HepG2 (cell line): ENCODE measurements around the gene ERP27. TPM values are rescaled to one million over a fixed set of nuclear protein-coding genes. Genes with fewer than 3 reads are reported as not detected.

Experiments
- ATAC-seq: fragments of 200-7000 bp; cut with Tn5 transposase; 3 replicates; pipeline ENCODE4 v1.9.1; 2020; ENCODE audit warnings: mild to moderate bottlenecking, moderate library complexity
- BruUV-seq: library from RNA; stranded (reverse); fragments of 400-500 nt; replicated peaks from 2 replicates; lab custom pipeline; 2021; lab: Mats Ljungman, UMichigan
- CTCF ChIA-PET: fragments of 300-600 bp; formaldehyde crosslinking; extraction: SDS; loops from one replicate; lab custom pipeline; 2021; ENCODE audit warnings: low total read pairs, inconsistent platforms, low intra/inter-chr PET ratio; lab: Yijun Ruan, JAX
- POLR2A ChIA-PET: fragments of 350-600 bp; sonication (Branson Sonifier 250); formaldehyde crosslinking; loops from one replicate; lab custom pipeline; 2020; ENCODE audit warnings: antibody characterized with exemption, inconsistent platforms; lab: Yijun Ruan, JAX
- DNase-seq: peaks from one replicate; pipeline ENCODE4 v3.0.0-alpha.2; 2015; ENCODE audit warnings: low spot score
- FAIRE-seq: peaks from 3 replicates; lab custom pipeline; 2011; peaks lifted over from hg19 to GRCh38; lab: Jason Lieb, UNC
- H2AFZ ChIP-seq: one replicate; pipeline ENCODE4 v1.6.1; 2011; ENCODE audit warnings: low read length, inconsistent platforms
- H3K27ac ChIP-seq: fragments of 300-600 bp; 3 replicates; pipeline ENCODE4 v1.8.0; 2011; ENCODE audit warnings: mixed run types, mild to moderate bottlenecking, mixed read lengths, low read length, inconsistent platforms; ENCODE audit not compliant: insufficient read depth; ENCODE audit errors: extremely low read length
- H3K27me3 ChIP-seq, 2 experiments: fragments of 200-600 bp in 1 of 2; 2 replicates in 1 of 2; 3 replicates in 1 of 2; pipeline versions ENCODE4 v1.6.0 to v1.8.0; 2011; ENCODE audit warnings: low read length in 2 of 2, mild to moderate bottlenecking in 2 of 2, moderate library complexity in 2 of 2, inconsistent platforms in 1 of 2; ENCODE audit not compliant: insufficient read depth in 2 of 2, control insufficient read depth in 1 of 2
- H3K36me3 ChIP-seq, 2 experiments: fragments of 200-600 bp in 1 of 2; replicated peaks in 1 of 2; 2 replicates in 1 of 2; 3 replicates in 1 of 2; pipeline versions ENCODE4 v1.5.1 to v1.8.0; 2011; ENCODE audit warnings: low read length in 2 of 2, inconsistent platforms in 1 of 2; ENCODE audit not compliant: insufficient read depth in 2 of 2, control insufficient read depth in 1 of 2
- H3K4me1 ChIP-seq: 2 replicates; pipeline ENCODE4 v1.5.1; 2012; ENCODE audit warnings: low read length, inconsistent platforms; ENCODE audit not compliant: insufficient read depth
- H3K4me2 ChIP-seq: 2 replicates; pipeline ENCODE4 v1.6.0; 2011; ENCODE audit warnings: low read depth, low read length, inconsistent platforms
- H3K4me3 ChIP-seq, 3 experiments: fragments of 200-600 bp in 1 of 3; sonication (generic), shearing (Covaris generic) in 1 of 3; replicated peaks in 1 of 3; 2 replicates each; pipeline ENCODE4 v1.5.1; 2011 to 2016; ENCODE audit warnings: low read length in 3 of 3, inconsistent platforms in 2 of 3, low read depth in 2 of 3, mild to moderate bottlenecking in 2 of 3, control low read depth in 1 of 3, mixed read lengths in 1 of 3; ENCODE audit not compliant: insufficient read depth in 1 of 3
- H3K79me2 ChIP-seq: one replicate; pipeline ENCODE4 v1.6.1; 2011; ENCODE audit warnings: low read length, inconsistent platforms; ENCODE audit not compliant: insufficient read depth
- H3K9ac ChIP-seq: 2 replicates; pipeline ENCODE4 v1.6.0; 2011; ENCODE audit warnings: mild to moderate bottlenecking, low read depth, low read length, inconsistent platforms; ENCODE audit not compliant: insufficient read depth
- H3K9me3 ChIP-seq: 2 replicates; pipeline ENCODE4 v1.5.1; 2012; ENCODE audit warnings: mild to moderate bottlenecking, low read length
- H4K20me1 ChIP-seq: 2 replicates; pipeline ENCODE4 v1.6.0; 2011; ENCODE audit warnings: inconsistent platforms, mild to moderate bottlenecking, low read length, moderate library complexity; ENCODE audit not compliant: insufficient read depth
- ATAD3A ChIP-seq: sonication (generic); formaldehyde crosslinking; IDR thresholded peaks from 2 replicates; pipeline ENCODE4 v1.4.0; 2020; ENCODE audit warnings: missing genetic modification reagents
- HMG20A ChIP-seq: IDR thresholded peaks from 2 replicates; pipeline ENCODE4 v1.6.1; 2016; ENCODE audit warnings: borderline replicate concordance
- HOXD1 ChIP-seq: sonication (generic); formaldehyde crosslinking; IDR thresholded peaks from 2 replicates; pipeline ENCODE4 v1.5.0; 2020; ENCODE audit warnings: missing genetic modification reagents
- ISL2 ChIP-seq: sonication (generic); formaldehyde crosslinking; IDR thresholded peaks from 2 replicates; pipeline ENCODE4 v1.5.0; 2020; ENCODE audit warnings: missing genetic modification reagents
- SCMH1 ChIP-seq: sonication (generic); formaldehyde crosslinking; IDR thresholded peaks from 2 replicates; pipeline ENCODE4 v1.9.0; 2021; ENCODE audit warnings: missing genetic modification reagents, mild to moderate bottlenecking, borderline replicate concordance
- SKI ChIP-seq: fragments of 450-650 bp; IDR thresholded peaks from one replicate; pipeline ENCODE4 v1.6.1; 2018; ENCODE audit warnings: mild to moderate bottlenecking; ENCODE audit not compliant: partially characterized antibody
- TBP ChIP-seq: sonication (generic); formaldehyde crosslinking; IDR thresholded peaks from 2 replicates; pipeline ENCODE4 v1.5.0; 2020; ENCODE audit warnings: missing genetic modification reagents
- YY1 ChIP-seq: IDR thresholded peaks from 2 replicates; pipeline ENCODE4 v1.6.1; 2011; ENCODE audit warnings: low read length, low read depth, moderate library complexity, mild to moderate bottlenecking; ENCODE audit not compliant: insufficient read depth, insufficient replicate concordance
- ZIK1 ChIP-seq: sonication (generic); formaldehyde crosslinking; IDR thresholded peaks from 2 replicates; pipeline ENCODE4 v1.5.0; 2020; ENCODE audit warnings: mild to moderate bottlenecking, low read depth, missing genetic modification reagents, borderline replicate concordance
- ZNF10 ChIP-seq: sonication (generic); formaldehyde crosslinking; IDR thresholded peaks from 2 replicates; pipeline ENCODE4 v1.4.0; 2020; ENCODE audit warnings: mild to moderate bottlenecking, low read depth, missing genetic modification reagents, borderline replicate concordance
- ZNF75D ChIP-seq: sonication (generic); formaldehyde crosslinking; IDR thresholded peaks from 2 replicates; pipeline ENCODE4 v1.8.1; 2023; ENCODE audit warnings: missing genetic modification reagents, mild to moderate bottlenecking, borderline replicate concordance
- ZNF788 ChIP-seq: sonication (generic); formaldehyde crosslinking; IDR thresholded peaks from 2 replicates; pipeline ENCODE4 v1.5.0; 2020; ENCODE audit warnings: mild to moderate bottlenecking, missing genetic modification reagents, borderline replicate concordance
- WGBS: methylation state at CpG from one replicate; pipeline ENCODE4 v1.1.6; 2017; ENCODE audit warnings: low lambda C conversion rate; 5-methylcytosine and 5-hydroxymethylcytosine counted together
- in situ Hi-C: cut with HindIII; loops from 2 replicates; pipeline ENCODE4 v1.10.0; 2017; ENCODE audit warnings: low pct_unique_long_range_greater_than_20kb; ENCODE audit not compliant: extremely low pct_ligation_motif_present
- intact Hi-C: fragments of 100-400 bp; cut with micrococcal nuclease; formaldehyde crosslinking; loops from one replicate; pipeline ENCODE4 v1.10.0; 2022; ENCODE audit not compliant: unreplicated experiment
- polyA plus RNA-seq, 8 experiments: library from polyadenylated mRNA; depleted of rRNA in 3 of 8; stranded (reverse) in 7 of 8; unstranded in 1 of 8; fragments of >200 nt; fragmentation: Illumina TruSeq in 4 of 8; extraction: Trizol in 4 of 8; gene quantifications; 2 replicates each; pipeline versions ENCODE4 v1.2.1 to v1.2.3, GENCODE V29; 2011 to 2016; ENCODE audit warnings: low read depth in 4 of 8, missing spikeins in 1 of 8, mixed read lengths in 1 of 8; ENCODE audit not compliant: insufficient read depth in 1 of 8
- total RNA-seq, 5 experiments: library from RNA; depleted of rRNA; stranded (reverse); fragments of >200 nt; fragmentation: Illumina TruSeq; extraction: Trizol; gene quantifications; 2 replicates each; pipeline ENCODE4 v1.2.3, GENCODE V29; 2016; ENCODE audit warnings: low read depth in 1 of 5
- TF ChIP-seq, protein P1 (sequence below): sonication (generic); formaldehyde crosslinking; IDR thresholded peaks from 2 replicates; pipeline ENCODE4 v1.9.0; 2021; ENCODE audit warnings: missing genetic modification reagents, mild to moderate bottlenecking, borderline replicate concordance
- TF ChIP-seq, protein P2 (sequence below): sonication (generic); formaldehyde crosslinking; IDR thresholded peaks from 2 replicates; pipeline ENCODE4 v1.4.0; 2020; ENCODE audit warnings: mild to moderate bottlenecking, missing genetic modification reagents

Gene ERP27
- total and polyA plus RNA-seq, 2 of the 13 experiments (the other 11 are each of a cell fraction or from before 2014, with no cell fraction given), result 1.8 to 6.6 TPM

DNA sequence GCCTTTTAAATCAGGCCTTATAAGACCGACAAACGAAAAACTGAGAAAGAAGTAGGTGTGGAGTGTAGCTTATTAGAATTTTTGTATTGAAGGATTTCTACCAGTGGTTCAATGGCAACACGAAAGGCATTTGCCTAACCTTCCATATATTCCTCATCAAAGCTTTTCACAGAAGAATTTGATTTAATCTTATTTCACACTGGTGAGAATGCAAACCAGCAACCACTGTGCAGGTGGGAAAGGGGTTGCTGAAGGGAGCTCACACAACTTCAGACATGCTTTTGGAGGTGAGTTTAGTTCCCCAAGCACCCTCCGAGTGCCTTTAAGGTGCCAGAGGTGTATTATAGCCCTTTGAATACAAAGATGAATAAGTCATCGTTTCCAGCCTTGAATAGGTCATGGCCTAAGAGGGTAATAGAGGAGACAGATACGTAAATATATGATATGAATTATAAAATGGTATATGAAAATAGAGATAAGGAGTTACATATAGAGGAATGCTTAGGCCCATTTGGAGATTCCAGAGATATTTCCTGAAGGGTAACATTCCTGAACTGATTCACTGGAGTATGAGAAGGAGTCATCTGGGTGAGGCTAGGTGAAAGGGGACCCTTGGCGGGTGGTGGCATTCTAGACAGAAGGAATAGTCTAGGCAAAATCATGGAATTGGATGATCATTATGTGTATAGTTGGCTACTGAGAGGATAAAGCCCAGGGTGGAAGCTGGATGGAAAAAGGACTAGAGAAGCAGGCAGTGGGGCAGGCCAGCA lies 6.4 kb downstream of the ERP27 start:
- in situ Hi-C loops, result no loop called here
- H3K9me3 ChIP-seq, result no peaks in the 10 kb centered on the region
- no peaks in the 10 kb centered on the region for H3K36me3 ChIP-seq
- no peaks in the 10 kb centered on the region for H3K79me2 ChIP-seq
- FAIRE-seq, result no peak
- no peak overlapping the region for H3K27ac ChIP-seq
- H4K20me1 ChIP-seq, result no peaks in the 10 kb centered on the region
- H3K4me2 ChIP-seq, result no peak overlapping the region
- no peak overlapping the region for H2AFZ ChIP-seq
- ChIA-PET CTCF (no interaction called here), POLR2A (no interaction called here)
- H3K27me3 ChIP-seq, result no peaks in the 10 kb centered on the region
- peaks cover 12% of the 10 kb centered on the region; the same call in 1 of the 2 replicates for H3K4me1 ChIP-seq
- no peak for DNase-seq
- 58% methylated on average over 7 of the region's 7 CpGs for WGBS
- no TSS peak for BruUV-seq
- H3K9ac ChIP-seq, result no peak overlapping the region
- ATAC-seq, result no peak
- intact Hi-C loops, result no loop called here
- H3K4me3 ChIP-seq, result no peak overlapping the region
- TF ChIP-seq YY1 (no peak), ATAD3A (no peak), SCMH1 (CRISPR knock-in tag) (no peak), ZNF788 (CRISPR knock-in tag) (no peak), ISL2 (CRISPR knock-in tag) (no peak), TBP (no peak), ZIK1 (CRISPR knock-in tag) (no peak), HMG20A (CRISPR knock-in tag) (no peak), ZNF75D (CRISPR knock-in tag) (no peak), SKI (no peak), ZNF10 (no peak), HOXD1 (CRISPR knock-in tag) (no peak)
- TF ChIP-seq, protein P1, sequence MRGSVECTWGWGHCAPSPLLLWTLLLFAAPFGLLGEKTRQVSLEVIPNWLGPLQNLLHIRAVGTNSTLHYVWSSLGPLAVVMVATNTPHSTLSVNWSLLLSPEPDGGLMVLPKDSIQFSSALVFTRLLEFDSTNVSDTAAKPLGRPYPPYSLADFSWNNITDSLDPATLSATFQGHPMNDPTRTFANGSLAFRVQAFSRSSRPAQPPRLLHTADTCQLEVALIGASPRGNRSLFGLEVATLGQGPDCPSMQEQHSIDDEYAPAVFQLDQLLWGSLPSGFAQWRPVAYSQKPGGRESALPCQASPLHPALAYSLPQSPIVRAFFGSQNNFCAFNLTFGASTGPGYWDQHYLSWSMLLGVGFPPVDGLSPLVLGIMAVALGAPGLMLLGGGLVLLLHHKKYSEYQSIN, result no peak
- TF ChIP-seq, protein P2, sequence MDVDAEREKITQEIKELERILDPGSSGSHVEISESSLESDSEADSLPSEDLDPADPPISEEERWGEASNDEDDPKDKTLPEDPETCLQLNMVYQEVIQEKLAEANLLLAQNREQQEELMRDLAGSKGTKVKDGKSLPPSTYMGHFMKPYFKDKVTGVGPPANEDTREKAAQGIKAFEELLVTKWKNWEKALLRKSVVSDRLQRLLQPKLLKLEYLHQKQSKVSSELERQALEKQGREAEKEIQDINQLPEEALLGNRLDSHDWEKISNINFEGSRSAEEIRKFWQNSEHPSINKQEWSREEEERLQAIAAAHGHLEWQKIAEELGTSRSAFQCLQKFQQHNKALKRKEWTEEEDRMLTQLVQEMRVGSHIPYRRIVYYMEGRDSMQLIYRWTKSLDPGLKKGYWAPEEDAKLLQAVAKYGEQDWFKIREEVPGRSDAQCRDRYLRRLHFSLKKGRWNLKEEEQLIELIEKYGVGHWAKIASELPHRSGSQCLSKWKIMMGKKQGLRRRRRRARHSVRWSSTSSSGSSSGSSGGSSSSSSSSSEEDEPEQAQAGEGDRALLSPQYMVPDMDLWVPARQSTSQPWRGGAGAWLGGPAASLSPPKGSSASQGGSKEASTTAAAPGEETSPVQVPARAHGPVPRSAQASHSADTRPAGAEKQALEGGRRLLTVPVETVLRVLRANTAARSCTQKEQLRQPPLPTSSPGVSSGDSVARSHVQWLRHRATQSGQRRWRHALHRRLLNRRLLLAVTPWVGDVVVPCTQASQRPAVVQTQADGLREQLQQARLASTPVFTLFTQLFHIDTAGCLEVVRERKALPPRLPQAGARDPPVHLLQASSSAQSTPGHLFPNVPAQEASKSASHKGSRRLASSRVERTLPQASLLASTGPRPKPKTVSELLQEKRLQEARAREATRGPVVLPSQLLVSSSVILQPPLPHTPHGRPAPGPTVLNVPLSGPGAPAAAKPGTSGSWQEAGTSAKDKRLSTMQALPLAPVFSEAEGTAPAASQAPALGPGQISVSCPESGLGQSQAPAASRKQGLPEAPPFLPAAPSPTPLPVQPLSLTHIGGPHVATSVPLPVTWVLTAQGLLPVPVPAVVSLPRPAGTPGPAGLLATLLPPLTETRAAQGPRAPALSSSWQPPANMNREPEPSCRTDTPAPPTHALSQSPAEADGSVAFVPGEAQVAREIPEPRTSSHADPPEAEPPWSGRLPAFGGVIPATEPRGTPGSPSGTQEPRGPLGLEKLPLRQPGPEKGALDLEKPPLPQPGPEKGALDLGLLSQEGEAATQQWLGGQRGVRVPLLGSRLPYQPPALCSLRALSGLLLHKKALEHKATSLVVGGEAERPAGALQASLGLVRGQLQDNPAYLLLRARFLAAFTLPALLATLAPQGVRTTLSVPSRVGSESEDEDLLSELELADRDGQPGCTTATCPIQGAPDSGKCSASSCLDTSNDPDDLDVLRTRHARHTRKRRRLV (CRISPR knock-in tag), result no peak
